Right atrium auricular region (tissue), 2 donors: ENCODE data around the gene WNK2. TPM values are rescaled to one million over a fixed set of nuclear protein-coding genes. Genes with fewer than 3 reads are reported as not detected.

Source experiments
- DNase-seq: peaks from one replicate; pipeline ENCODE4 v3.0.0-alpha.2; 2019; ENCODE audit warnings: low spot score
- H3K27ac ChIP-seq, 2 donors: fragments of 200-600 bp; sonication (generic); 1 replicate in 1 of 2; 2 replicates in 1 of 2; pipeline ENCODE4 v1.5.1; 2016 to 2019
- H3K27me3 ChIP-seq, 2 donors: fragments of 200-600 bp; sonication (generic); one replicate each; pipeline versions ENCODE4 v1.5.1 to v1.6.0; 2017 to 2019
- H3K36me3 ChIP-seq: fragments of 200-600 bp; sonication (generic); one replicate; pipeline ENCODE4 v1.5.1; 2016
- H3K4me1 ChIP-seq, 2 donors: fragments of 200-600 bp; sonication (generic); one replicate each; pipeline versions ENCODE4 v1.5.1 to v1.6.0; 2017 to 2019
- H3K4me3 ChIP-seq, 2 donors: fragments of 200-600 bp; sonication (generic); 1 replicate in 1 of 2; 2 replicates in 1 of 2; pipeline ENCODE4 v1.5.1; 2017 to 2019; ENCODE audit warnings: mild to moderate bottlenecking in 1 of 2, moderate library complexity in 1 of 2
- H3K9me3 ChIP-seq, 2 donors: fragments of 200-600 bp; sonication (generic); one replicate each; pipeline ENCODE4 v1.5.1; 2019
- CTCF ChIP-seq, 2 donors: fragments of 200-600 bp; sonication (generic); IDR thresholded peaks; one replicate each; pipeline ENCODE4 v1.5.1; 2019; ENCODE audit warnings: antibody characterized with exemption in 2 of 2
- total RNA-seq, 2 donors: library from RNA; depleted of rRNA; stranded (reverse); fragments of >200 nt; gene quantifications; one replicate each; pipeline ENCODE4 v1.1.0, GENCODE V29; 2016

The WNK2 gene
- total RNA-seq, 2 donors from 2014 or later, result 61.4 to 132 TPM

DNA sequence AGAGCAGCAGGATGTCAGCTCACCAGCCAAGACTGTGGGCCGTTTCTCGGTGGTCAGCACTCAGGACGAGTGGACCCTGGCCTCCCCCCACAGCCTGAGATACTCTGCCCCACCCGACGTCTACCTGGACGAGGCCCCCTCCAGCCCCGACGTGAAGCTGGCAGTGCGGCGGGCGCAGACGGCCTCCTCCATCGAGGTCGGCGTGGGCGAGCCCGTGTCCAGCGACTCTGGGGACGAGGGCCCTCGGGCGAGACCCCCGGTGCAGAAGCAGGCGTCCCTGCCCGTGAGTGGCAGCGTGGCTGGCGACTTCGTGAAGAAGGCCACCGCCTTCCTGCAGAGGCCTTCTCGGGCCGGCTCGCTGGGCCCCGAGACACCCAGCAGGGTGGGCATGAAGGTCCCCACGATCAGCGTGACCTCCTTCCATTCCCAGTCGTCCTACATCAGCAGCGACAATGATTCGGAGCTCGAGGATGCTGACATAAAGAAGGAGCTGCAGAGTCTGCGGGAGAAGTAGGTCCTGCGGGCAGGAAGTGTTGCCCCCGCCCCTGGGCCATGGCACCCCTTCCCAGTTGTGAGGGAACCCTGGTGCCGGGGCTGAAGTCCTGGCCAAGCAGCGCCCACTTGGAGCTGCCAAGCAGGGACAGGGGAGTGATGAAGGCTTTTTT is 108.9 kb downstream of the WNK2 start:
- H3K36me3 ChIP-seq, result peaks cover 16% of the 10 kb centered on the region
- H3K27me3 ChIP-seq, result no peaks in the 10 kb centered on the region
- DNase-seq, result no peak
- H3K27ac ChIP-seq, result no peak overlapping the region
- no peaks in the 10 kb centered on the region for H3K9me3 ChIP-seq
- H3K4me3 ChIP-seq, result no peak overlapping the region
- peaks cover 0 to 29% of the 10 kb centered on the region in 2 donors for H3K4me1 ChIP-seq
- TF ChIP-seq CTCF (IDR thresholded peaks at IDR 0.05), result no peak

DNA sequence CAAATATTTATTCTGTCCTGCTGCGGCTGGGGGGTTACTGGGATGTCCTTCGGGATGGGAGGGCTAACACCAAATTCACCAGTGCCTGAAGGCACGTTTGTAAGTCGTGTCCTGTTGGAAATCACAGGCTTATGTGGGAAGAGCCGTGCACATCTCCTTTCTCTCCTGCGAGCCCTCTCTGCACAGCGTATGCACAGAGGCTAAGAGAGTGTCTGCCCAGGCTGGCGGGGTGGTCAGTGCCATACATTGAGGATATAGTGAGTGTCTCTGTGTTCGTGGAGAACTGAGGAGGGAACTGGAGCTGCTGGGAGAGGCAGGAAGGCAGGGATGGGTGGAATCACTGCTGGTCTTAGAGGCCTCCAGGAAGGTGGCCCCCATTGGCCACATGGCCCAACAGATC is 110.1 kb downstream of the WNK2 start:
- H3K9me3 ChIP-seq, result no peaks in the 10 kb centered on the region
- no peaks in the 10 kb centered on the region for H3K27me3 ChIP-seq
- TF ChIP-seq CTCF (IDR thresholded peaks at IDR 0.05), result no peak
- DNase-seq, result no peak
- H3K4me1 ChIP-seq, result peaks cover 0 to 28% of the 10 kb centered on the region in 2 donors
- H3K4me3 ChIP-seq, result no peak overlapping the region
- no peak overlapping the region for H3K27ac ChIP-seq
- peaks cover 16% of the 10 kb centered on the region for H3K36me3 ChIP-seq

GRCh38 chr9:93295031-93295430 is 111.1 kb downstream of the WNK2 start:
- Histone ChIP-seq H3K4me3 (no peak overlapping the region), H3K9me3 (no peaks in the 10 kb centered on the region), H3K27me3 (no peaks in the 10 kb centered on the region), H3K27ac (peak overlapping the region; percentile 3 to 13), H3K4me1 (peaks cover 0 to 33% of the 10 kb centered on the region in 2 donors), H3K36me3 (peaks cover 13% of the 10 kb centered on the region)
- TF ChIP-seq CTCF (IDR thresholded peaks at IDR 0.05), result no peak
- DNase-seq, result no peak

DNA sequence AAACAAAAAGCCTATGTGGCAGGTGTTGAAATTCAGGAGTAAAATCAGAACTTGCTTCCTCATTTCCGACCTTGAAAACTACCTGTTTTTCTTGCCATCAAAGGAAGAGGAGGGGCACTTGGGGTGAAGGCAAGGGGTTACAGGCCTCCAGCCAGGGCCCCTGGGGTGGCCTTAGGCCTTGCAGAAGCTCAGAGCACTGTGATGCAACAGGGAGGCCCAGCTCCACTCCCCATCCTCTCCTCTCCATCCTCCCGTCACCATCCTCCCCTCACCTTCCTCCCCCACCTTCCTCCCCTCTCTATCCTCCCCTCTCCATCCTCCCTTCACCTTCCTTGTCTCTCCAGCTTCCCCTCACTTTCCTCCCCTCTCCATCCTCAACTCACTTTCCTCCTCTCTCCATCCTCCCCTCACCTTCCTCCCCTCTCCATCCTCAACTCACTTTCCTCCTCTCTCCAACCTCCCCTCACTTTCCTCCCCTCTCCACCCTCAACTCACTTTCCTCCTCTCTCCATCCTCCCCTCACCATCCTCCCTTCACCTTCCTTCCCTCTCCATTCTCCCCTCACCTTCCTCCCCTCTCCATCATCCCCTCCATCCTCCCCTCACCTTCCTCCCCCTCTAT is 111.6 kb downstream of the WNK2 start:
- no peak for DNase-seq
- Histone ChIP-seq H3K27me3 (no peaks in the 10 kb centered on the region), H3K9me3 (no peaks in the 10 kb centered on the region), H3K27ac (peak overlapping the region in 1 of 2 donors; percentile 3), H3K36me3 (peaks cover 10% of the 10 kb centered on the region), H3K4me3 (no peak overlapping the region), H3K4me1 (peaks cover 0 to 33% of the 10 kb centered on the region in 2 donors)
- no peak for TF ChIP-seq CTCF (IDR thresholded peaks at IDR 0.05)

- H3K9me3 ChIP-seq, result no peaks in the 10 kb centered on the region
- no peaks in the 10 kb centered on the region for H3K27me3 ChIP-seq
- no peak for DNase-seq
- peaks cover 10% of the 10 kb centered on the region for H3K36me3 ChIP-seq
- H3K4me3 ChIP-seq, result no peak overlapping the region
- H3K4me1 ChIP-seq, result peaks cover 0 to 33% of the 10 kb centered on the region in 2 donors
- no peak overlapping the region for H3K27ac ChIP-seq
- TF ChIP-seq CTCF (IDR thresholded peaks at IDR 0.05), result no peak
These were observed 113.0 kb downstream of the WNK2 start for GRCh38 chr9:93296889-93297480.
